Measurements from ENCODE around the gene C1QTNF8.

- TF ChIP-seq CTCF (IDR thresholded peaks at IDR 0.05), result no peak
- TF ChIP-seq POLR2AphosphoS5 (IDR thresholded peaks at IDR 0.05; ENCODE audit: low read depth, low read length), result no peak
- no peak for TF ChIP-seq SIN3A (IDR thresholded peaks at IDR 0.05; ENCODE audit: borderline replicate concordance, insufficient read depth, low read depth, low read length)
- TF ChIP-seq REST (IDR thresholded peaks at IDR 0.05; ENCODE audit: insufficient read depth in 1 of 2, low read depth in 2 of 2, low read length in 1 of 2), result no peak
- no peak for TF ChIP-seq TCF7L2 (IDR thresholded peaks at IDR 0.05; ENCODE audit: low read depth, low read length)
These were observed 5.7 kb upstream of the C1QTNF8 start for GRCh38 chr16:1101573-1102332.
